Measurements from ENCODE around the gene ST7. TPM values are rescaled to one million over a fixed set of nuclear protein-coding genes. Genes with fewer than 3 reads are reported as not detected.

The ST7 gene
- total and polyA plus RNA-seq, 2 of the 8 experiments (the other 6 are each of a cell fraction or from before 2014, with no cell fraction given), result 16.3 to 18.0 TPM

DNA sequence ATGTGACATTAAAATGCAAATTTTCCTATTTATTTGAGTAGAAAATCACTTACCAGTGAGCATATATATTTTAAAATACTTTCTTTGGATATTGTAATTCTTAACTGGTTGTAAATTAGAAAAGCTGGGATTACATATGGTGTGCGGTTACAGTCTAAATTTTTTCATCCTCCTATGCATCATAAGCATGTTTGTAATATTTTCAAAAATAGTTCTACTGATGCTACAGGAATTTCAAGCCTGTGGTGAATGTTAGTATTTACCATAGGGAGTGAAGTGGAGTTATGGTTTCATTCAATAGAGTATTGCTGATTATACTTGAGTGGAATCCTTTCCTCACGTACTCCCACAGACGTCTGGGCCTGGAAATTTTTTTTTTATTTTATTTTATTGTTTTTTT lies 34.6 kb upstream of the ST7 start (continued):
- TF ChIP-seq, protein P1, sequence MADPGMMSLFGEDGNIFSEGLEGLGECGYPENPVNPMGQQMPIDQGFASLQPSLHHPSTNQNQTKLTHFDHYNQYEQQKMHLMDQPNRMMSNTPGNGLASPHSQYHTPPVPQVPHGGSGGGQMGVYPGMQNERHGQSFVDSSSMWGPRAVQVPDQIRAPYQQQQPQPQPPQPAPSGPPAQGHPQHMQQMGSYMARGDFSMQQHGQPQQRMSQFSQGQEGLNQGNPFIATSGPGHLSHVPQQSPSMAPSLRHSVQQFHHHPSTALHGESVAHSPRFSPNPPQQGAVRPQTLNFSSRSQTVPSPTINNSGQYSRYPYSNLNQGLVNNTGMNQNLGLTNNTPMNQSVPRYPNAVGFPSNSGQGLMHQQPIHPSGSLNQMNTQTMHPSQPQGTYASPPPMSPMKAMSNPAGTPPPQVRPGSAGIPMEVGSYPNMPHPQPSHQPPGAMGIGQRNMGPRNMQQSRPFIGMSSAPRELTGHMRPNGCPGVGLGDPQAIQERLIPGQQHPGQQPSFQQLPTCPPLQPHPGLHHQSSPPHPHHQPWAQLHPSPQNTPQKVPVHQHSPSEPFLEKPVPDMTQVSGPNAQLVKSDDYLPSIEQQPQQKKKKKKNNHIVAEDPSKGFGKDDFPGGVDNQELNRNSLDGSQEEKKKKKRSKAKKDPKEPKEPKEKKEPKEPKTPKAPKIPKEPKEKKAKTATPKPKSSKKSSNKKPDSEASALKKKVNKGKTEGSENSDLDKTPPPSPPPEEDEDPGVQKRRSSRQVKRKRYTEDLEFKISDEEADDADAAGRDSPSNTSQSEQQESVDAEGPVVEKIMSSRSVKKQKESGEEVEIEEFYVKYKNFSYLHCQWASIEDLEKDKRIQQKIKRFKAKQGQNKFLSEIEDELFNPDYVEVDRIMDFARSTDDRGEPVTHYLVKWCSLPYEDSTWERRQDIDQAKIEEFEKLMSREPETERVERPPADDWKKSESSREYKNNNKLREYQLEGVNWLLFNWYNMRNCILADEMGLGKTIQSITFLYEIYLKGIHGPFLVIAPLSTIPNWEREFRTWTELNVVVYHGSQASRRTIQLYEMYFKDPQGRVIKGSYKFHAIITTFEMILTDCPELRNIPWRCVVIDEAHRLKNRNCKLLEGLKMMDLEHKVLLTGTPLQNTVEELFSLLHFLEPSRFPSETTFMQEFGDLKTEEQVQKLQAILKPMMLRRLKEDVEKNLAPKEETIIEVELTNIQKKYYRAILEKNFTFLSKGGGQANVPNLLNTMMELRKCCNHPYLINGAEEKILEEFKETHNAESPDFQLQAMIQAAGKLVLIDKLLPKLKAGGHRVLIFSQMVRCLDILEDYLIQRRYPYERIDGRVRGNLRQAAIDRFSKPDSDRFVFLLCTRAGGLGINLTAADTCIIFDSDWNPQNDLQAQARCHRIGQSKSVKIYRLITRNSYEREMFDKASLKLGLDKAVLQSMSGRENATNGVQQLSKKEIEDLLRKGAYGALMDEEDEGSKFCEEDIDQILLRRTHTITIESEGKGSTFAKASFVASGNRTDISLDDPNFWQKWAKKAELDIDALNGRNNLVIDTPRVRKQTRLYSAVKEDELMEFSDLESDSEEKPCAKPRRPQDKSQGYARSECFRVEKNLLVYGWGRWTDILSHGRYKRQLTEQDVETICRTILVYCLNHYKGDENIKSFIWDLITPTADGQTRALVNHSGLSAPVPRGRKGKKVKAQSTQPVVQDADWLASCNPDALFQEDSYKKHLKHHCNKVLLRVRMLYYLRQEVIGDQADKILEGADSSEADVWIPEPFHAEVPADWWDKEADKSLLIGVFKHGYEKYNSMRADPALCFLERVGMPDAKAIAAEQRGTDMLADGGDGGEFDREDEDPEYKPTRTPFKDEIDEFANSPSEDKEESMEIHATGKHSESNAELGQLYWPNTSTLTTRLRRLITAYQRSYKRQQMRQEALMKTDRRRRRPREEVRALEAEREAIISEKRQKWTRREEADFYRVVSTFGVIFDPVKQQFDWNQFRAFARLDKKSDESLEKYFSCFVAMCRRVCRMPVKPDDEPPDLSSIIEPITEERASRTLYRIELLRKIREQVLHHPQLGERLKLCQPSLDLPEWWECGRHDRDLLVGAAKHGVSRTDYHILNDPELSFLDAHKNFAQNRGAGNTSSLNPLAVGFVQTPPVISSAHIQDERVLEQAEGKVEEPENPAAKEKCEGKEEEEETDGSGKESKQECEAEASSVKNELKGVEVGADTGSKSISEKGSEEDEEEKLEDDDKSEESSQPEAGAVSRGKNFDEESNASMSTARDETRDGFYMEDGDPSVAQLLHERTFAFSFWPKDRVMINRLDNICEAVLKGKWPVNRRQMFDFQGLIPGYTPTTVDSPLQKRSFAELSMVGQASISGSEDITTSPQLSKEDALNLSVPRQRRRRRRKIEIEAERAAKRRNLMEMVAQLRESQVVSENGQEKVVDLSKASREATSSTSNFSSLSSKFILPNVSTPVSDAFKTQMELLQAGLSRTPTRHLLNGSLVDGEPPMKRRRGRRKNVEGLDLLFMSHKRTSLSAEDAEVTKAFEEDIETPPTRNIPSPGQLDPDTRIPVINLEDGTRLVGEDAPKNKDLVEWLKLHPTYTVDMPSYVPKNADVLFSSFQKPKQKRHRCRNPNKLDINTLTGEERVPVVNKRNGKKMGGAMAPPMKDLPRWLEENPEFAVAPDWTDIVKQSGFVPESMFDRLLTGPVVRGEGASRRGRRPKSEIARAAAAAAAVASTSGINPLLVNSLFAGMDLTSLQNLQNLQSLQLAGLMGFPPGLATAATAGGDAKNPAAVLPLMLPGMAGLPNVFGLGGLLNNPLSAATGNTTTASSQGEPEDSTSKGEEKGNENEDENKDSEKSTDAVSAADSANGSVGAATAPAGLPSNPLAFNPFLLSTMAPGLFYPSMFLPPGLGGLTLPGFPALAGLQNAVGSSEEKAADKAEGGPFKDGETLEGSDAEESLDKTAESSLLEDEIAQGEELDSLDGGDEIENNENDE (IDR thresholded peaks at IDR 0.05; ENCODE audit: insufficient replicate concordance, low read length), result no peak

All from H1 (cell line).